ENCODE results near the gene TAGLN2. TPM values are rescaled to one million over a fixed set of nuclear protein-coding genes. Genes with fewer than 3 reads are reported as not detected.

TAGLN2 gene
- polyA plus RNA-seq, 2 donors = 309 to 366 TPM

- Histone ChIP-seq H3K9me3 (ENCODE audit: control insufficient read depth in 2 of 2, insufficient read depth in 1 of 2, low read depth in 1 of 2, low read length in 1 of 2) (no peaks in the 10 kb centered on the region), H3K36me3 (ENCODE audit: control insufficient read depth in 2 of 2, insufficient read depth in 2 of 2, low read length in 1 of 2) (no peaks in the 10 kb centered on the region), H3K4me3 (ENCODE audit: low read depth in 1 of 2, low read length in 2 of 2) (no peak overlapping the region), H3K4me1 (ENCODE audit: control insufficient read depth in 2 of 2, insufficient read depth in 2 of 2, low read length in 1 of 2) (peaks cover 0 to 9% of the 10 kb centered on the region in 2 donors), H3K27me3 (ENCODE audit: control insufficient read depth in 1 of 2, insufficient read depth in 2 of 2, low read length in 2 of 2) (no peaks in the 10 kb centered on the region), H3K27ac (ENCODE audit: low read depth in 2 of 2, low read length in 1 of 2) (no peak overlapping the region)
- WGBS, 2 donors = 75 to 80% methylated on average over 2 of the region's 2 CpGs
Observed at GRCh38 chr1:159951016-159951415, 25.7 kb upstream of the TAGLN2 start.

GRCh38 chr1:159949981-159950381 is 24.7 kb upstream of the TAGLN2 start:
- H3K4me3 ChIP-seq (ENCODE audit: low read depth in 1 of 2, low read length in 2 of 2) = no peak overlapping the region
- WGBS, 2 donors = 93% methylated on average over 4 of the region's 4 CpGs
- H3K4me1 ChIP-seq (ENCODE audit: control insufficient read depth in 2 of 2, insufficient read depth in 2 of 2, low read length in 1 of 2) = peaks cover 0 to 9% of the 10 kb centered on the region in 2 donors
- no peaks in the 10 kb centered on the region for H3K9me3 ChIP-seq (ENCODE audit: control insufficient read depth in 2 of 2, insufficient read depth in 1 of 2, low read depth in 1 of 2, low read length in 1 of 2)
- H3K27ac ChIP-seq (ENCODE audit: low read depth in 2 of 2, low read length in 1 of 2) = no peak overlapping the region
- no peaks in the 10 kb centered on the region for H3K36me3 ChIP-seq (ENCODE audit: control insufficient read depth in 2 of 2, insufficient read depth in 2 of 2, low read length in 1 of 2)
- H3K27me3 ChIP-seq (ENCODE audit: control insufficient read depth in 1 of 2, insufficient read depth in 2 of 2, low read length in 2 of 2) = no peaks in the 10 kb centered on the region

GRCh38 chr1:159949123-159949522 is 23.8 kb upstream of the TAGLN2 start:
- 37 to 48% methylated on average over 6 of the region's 6 CpGs for WGBS, 2 donors
- H3K4me3 ChIP-seq (ENCODE audit: low read depth in 1 of 2, low read length in 2 of 2) = no peak overlapping the region
- H3K4me1 ChIP-seq (ENCODE audit: control insufficient read depth in 2 of 2, insufficient read depth in 2 of 2, low read length in 1 of 2) = peaks cover 0 to 9% of the 10 kb centered on the region in 2 donors
- peak overlapping the region in 1 of 2 donors; percentile 29 for H3K27ac ChIP-seq (ENCODE audit: low read depth in 2 of 2, low read length in 1 of 2)
- H3K27me3 ChIP-seq (ENCODE audit: control insufficient read depth in 1 of 2, insufficient read depth in 2 of 2, low read length in 2 of 2) = no peaks in the 10 kb centered on the region
- no peaks in the 10 kb centered on the region for H3K9me3 ChIP-seq (ENCODE audit: control insufficient read depth in 2 of 2, insufficient read depth in 1 of 2, low read depth in 1 of 2, low read length in 1 of 2)
- H3K36me3 ChIP-seq (ENCODE audit: control insufficient read depth in 2 of 2, insufficient read depth in 2 of 2, low read length in 1 of 2) = no peaks in the 10 kb centered on the region

GRCh38 chr1:159947942-159948341 is 22.6 kb upstream of the TAGLN2 start:
- Histone ChIP-seq H3K9me3 (ENCODE audit: control insufficient read depth in 2 of 2, insufficient read depth in 1 of 2, low read depth in 1 of 2, low read length in 1 of 2) (no peaks in the 10 kb centered on the region), H3K4me1 (ENCODE audit: control insufficient read depth in 2 of 2, insufficient read depth in 2 of 2, low read length in 1 of 2) (peaks cover 0 to 13% of the 10 kb centered on the region in 2 donors), H3K36me3 (ENCODE audit: control insufficient read depth in 2 of 2, insufficient read depth in 2 of 2, low read length in 1 of 2) (no peaks in the 10 kb centered on the region), H3K27ac (ENCODE audit: low read depth in 2 of 2, low read length in 1 of 2) (no peak overlapping the region), H3K27me3 (ENCODE audit: control insufficient read depth in 1 of 2, insufficient read depth in 2 of 2, low read length in 2 of 2) (no peaks in the 10 kb centered on the region), H3K4me3 (ENCODE audit: low read depth in 1 of 2, low read length in 2 of 2) (no peak overlapping the region)
- WGBS, 2 donors = 43 to 69% methylated on average over 1 of the region's 1 CpG

- H3K4me3 ChIP-seq (ENCODE audit: low read depth in 1 of 2, low read length in 2 of 2) = no peak overlapping the region
Observed at GRCh38 chr1:159946242-159947187, 21.2 kb upstream of the TAGLN2 start.

GRCh38 chr1:159945483-159946241 is 20.4 kb upstream of the TAGLN2 start, which contains the start of gene IGSF9:
Gene IGSF9 (minus strand): TSS chr1:159945613. CDS start chr1:159943454, 2,159 bp downstream.
- WGBS, 2 donors = 2 to 3% methylated on average over 57 to 58 of the region's 58 CpGs
- Histone ChIP-seq H3K36me3 (ENCODE audit: control insufficient read depth in 2 of 2, insufficient read depth in 2 of 2, low read length in 1 of 2) (no peaks in the 10 kb centered on the region), H3K9me3 (ENCODE audit: control insufficient read depth in 2 of 2, insufficient read depth in 1 of 2, low read depth in 1 of 2, low read length in 1 of 2) (no peaks in the 10 kb centered on the region), H3K4me1 (ENCODE audit: control insufficient read depth in 2 of 2, insufficient read depth in 2 of 2, low read length in 1 of 2) (peaks cover 2 to 26% of the 10 kb centered on the region in 2 donors), H3K4me3 (ENCODE audit: low read depth in 1 of 2, low read length in 2 of 2) (peak within 1 kb of the TSS; percentile 54 to 58), H3K27me3 (ENCODE audit: control insufficient read depth in 1 of 2, insufficient read depth in 2 of 2, low read length in 2 of 2) (no peaks in the 10 kb centered on the region), H3K27ac (ENCODE audit: low read depth in 2 of 2, low read length in 1 of 2) (peak within 1 kb of the TSS; percentile 85 to 89)

More at GRCh38 chr1:159946242-159947187, 21.2 kb upstream of the TAGLN2 start:
- Histone ChIP-seq H3K27ac (ENCODE audit: low read depth in 2 of 2, low read length in 1 of 2) (peak overlapping the region; percentile 38 to 48), H3K4me1 (ENCODE audit: control insufficient read depth in 2 of 2, insufficient read depth in 2 of 2, low read length in 1 of 2) (peaks cover 1 to 21% of the 10 kb centered on the region in 2 donors), H3K9me3 (ENCODE audit: control insufficient read depth in 2 of 2, insufficient read depth in 1 of 2, low read depth in 1 of 2, low read length in 1 of 2) (no peaks in the 10 kb centered on the region), H3K27me3 (ENCODE audit: control insufficient read depth in 1 of 2, insufficient read depth in 2 of 2, low read length in 2 of 2) (no peaks in the 10 kb centered on the region), H3K36me3 (ENCODE audit: control insufficient read depth in 2 of 2, insufficient read depth in 2 of 2, low read length in 1 of 2) (no peaks in the 10 kb centered on the region)
- 35 to 40% methylated on average over 9 of the region's 9 CpGs for WGBS, 2 donors

- H3K36me3 ChIP-seq (ENCODE audit: control insufficient read depth in 2 of 2, insufficient read depth in 2 of 2, low read length in 1 of 2) = no peaks in the 10 kb centered on the region
- 24 to 29% methylated on average over 11 of the region's 11 CpGs for WGBS, 2 donors
- H3K4me1 ChIP-seq (ENCODE audit: control insufficient read depth in 2 of 2, insufficient read depth in 2 of 2, low read length in 1 of 2) = peaks cover 2 to 30% of the 10 kb centered on the region in 2 donors
- peak overlapping the region; percentile 54 to 58 for H3K4me3 ChIP-seq (ENCODE audit: low read depth in 1 of 2, low read length in 2 of 2)
- no peaks in the 10 kb centered on the region for H3K27me3 ChIP-seq (ENCODE audit: control insufficient read depth in 1 of 2, insufficient read depth in 2 of 2, low read length in 2 of 2)
- H3K9me3 ChIP-seq (ENCODE audit: control insufficient read depth in 2 of 2, insufficient read depth in 1 of 2, low read depth in 1 of 2, low read length in 1 of 2) = no peaks in the 10 kb centered on the region
- H3K27ac ChIP-seq (ENCODE audit: low read depth in 2 of 2, low read length in 1 of 2) = peak overlapping the region; percentile 85 to 89
Observed at GRCh38 chr1:159944623-159945455, 19.5 kb upstream of the TAGLN2 start.

GRCh38 chr1:159943908-159944622 is 18.8 kb upstream of the TAGLN2 start:
- H3K4me3 ChIP-seq (ENCODE audit: low read depth in 1 of 2, low read length in 2 of 2) = peak overlapping the region in 1 of 2 donors; percentile 54
- H3K4me1 ChIP-seq (ENCODE audit: control insufficient read depth in 2 of 2, insufficient read depth in 2 of 2, low read length in 1 of 2) = peaks cover 2 to 27% of the 10 kb centered on the region in 2 donors
- no peaks in the 10 kb centered on the region for H3K36me3 ChIP-seq (ENCODE audit: control insufficient read depth in 2 of 2, insufficient read depth in 2 of 2, low read length in 1 of 2)
- peak overlapping the region; percentile 85 to 89 for H3K27ac ChIP-seq (ENCODE audit: low read depth in 2 of 2, low read length in 1 of 2)
- H3K9me3 ChIP-seq (ENCODE audit: control insufficient read depth in 2 of 2, insufficient read depth in 1 of 2, low read depth in 1 of 2, low read length in 1 of 2) = no peaks in the 10 kb centered on the region
- 47 to 59% methylated on average over 9 of the region's 9 CpGs for WGBS, 2 donors
- no peaks in the 10 kb centered on the region for H3K27me3 ChIP-seq (ENCODE audit: control insufficient read depth in 1 of 2, insufficient read depth in 2 of 2, low read length in 2 of 2)
